Epithelial cell of esophagus (primary cell): Measurements from ENCODE around the gene SKI.

Experiments used
- DNase-seq: peaks from one replicate; pipeline ENCODE4 v3.0.0; 2010; ENCODE audit warnings: low read depth
- H3K4me3 ChIP-seq: 2 replicates; pipeline ENCODE4 v1.5.1; 2011; ENCODE audit warnings: mild to moderate bottlenecking, low read length, control low read depth
- CTCF ChIP-seq: IDR thresholded peaks from 2 replicates; pipeline ENCODE4 v1.5.1; 2011; ENCODE audit warnings: low read depth, mild to moderate bottlenecking, low read length, control low read depth, inconsistent platforms; ENCODE audit not compliant: insufficient read depth; ENCODE audit errors: missing control alignments

Gene SKI

DNA sequence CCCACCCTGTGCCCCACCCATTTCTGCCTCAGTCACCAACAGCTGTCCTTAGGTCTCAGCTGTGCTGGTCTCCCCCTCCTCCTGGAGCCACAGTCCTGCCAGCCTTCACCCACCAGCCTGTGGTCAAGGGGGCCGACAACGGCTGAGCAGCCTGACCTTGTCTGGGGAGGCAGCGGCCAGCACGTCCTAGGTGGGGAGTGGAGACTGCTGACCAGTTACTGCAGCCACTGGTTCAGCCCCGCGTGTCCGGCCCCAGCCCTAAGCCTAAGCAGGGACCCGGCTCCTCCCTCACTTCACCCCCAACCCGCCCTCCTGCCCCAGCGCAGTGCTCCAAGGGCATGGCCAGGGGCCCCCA lies 84.0 kb downstream of the SKI start:
- no peak for TF ChIP-seq CTCF
- no peak for DNase-seq
- no peak overlapping the region for H3K4me3 ChIP-seq

GRCh38 chr1:2312515-2313301 lies 84.6 kb downstream of the SKI start:
- TF ChIP-seq CTCF, result no peak
- H3K4me3 ChIP-seq, result no peak overlapping the region
- DNase-seq, result no peak

DNA sequence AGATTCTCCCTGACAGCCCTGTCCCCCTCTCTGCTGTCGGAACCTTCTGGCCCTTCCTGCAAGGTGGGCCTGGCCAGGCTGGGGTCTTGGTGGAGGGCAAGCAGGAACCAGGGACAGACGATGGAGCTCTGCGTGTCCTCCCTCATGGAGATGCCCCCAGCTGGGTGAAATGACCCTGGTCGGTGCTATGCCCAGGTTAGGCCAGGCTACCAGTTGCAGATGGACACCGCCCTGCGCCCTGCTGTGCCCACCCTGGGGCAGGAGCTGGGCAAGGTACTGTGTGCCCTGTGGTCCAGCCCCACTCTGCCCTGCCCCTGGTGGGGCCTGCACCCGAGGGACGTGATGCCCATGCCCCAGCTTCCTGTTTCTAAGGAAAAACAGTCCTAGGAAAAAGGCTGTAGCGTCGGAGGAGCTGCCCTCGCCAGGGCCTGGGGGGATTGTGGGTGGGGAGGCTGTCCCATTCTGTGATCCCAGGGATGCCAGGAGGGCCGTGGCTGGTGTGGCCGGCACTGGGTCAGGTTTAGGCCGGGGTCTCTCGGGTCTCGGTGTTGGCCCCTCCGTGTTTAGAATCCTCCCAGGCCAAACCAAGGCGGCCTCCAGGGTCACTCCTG lies 85.6 kb downstream of the SKI start:
- DNase-seq, result no peak
- H3K4me3 ChIP-seq, result no peak overlapping the region
- no peak for TF ChIP-seq CTCF

- no peak overlapping the region for H3K4me3 ChIP-seq
- no peak for TF ChIP-seq CTCF
- peak; percentile 30 for DNase-seq
These were observed 86.2 kb downstream of the SKI start for GRCh38 chr1:2314273-2314802.

DNA sequence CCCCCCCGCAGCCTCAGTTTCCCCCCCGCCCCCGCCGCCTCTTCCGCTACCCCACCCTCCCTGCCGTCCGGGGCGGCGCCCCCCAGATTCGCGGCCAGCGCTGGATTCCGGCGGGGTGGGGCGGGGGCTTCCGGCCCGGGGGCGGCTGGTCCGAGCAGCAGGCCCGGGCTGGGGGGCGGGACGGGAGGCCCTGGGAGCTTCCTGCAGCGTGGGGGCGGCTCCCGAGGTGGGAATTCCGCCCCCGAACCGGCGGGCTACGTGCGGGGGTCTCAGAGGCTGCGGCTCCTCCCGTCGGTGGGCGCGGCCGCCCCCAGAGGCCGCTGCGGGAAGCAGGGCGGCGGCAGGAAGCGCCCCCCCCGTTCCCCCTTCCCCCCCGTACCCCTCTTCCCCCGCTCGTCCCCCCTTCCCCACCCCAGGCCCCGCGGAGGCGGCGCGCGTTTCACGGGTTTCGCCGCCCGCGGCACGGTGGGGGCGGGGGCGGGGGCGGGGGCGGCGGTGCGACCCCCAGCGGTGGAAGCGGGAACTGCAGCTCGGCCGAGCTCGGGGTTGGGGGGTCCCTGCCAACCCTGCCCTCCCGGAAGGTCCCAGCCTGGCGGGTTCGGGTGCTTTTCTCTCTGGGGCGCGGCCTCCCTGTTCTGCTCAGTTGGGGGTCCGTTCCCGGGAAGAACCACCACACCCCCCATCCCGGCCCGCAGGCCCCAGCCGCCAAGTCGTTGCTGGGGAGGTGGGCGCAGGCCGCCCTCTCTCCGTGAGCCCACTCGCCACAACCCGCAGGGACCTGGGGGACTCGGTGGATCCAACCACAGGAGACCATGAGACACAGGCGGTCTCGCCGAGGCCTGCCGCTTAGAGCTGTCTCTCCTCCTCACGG lies 86.9 kb downstream of the SKI start:
- DNase-seq, result no peak
- TF ChIP-seq CTCF, result peak; percentile 52
- H3K4me3 ChIP-seq, result peak overlapping the region; percentile 35

DNA sequence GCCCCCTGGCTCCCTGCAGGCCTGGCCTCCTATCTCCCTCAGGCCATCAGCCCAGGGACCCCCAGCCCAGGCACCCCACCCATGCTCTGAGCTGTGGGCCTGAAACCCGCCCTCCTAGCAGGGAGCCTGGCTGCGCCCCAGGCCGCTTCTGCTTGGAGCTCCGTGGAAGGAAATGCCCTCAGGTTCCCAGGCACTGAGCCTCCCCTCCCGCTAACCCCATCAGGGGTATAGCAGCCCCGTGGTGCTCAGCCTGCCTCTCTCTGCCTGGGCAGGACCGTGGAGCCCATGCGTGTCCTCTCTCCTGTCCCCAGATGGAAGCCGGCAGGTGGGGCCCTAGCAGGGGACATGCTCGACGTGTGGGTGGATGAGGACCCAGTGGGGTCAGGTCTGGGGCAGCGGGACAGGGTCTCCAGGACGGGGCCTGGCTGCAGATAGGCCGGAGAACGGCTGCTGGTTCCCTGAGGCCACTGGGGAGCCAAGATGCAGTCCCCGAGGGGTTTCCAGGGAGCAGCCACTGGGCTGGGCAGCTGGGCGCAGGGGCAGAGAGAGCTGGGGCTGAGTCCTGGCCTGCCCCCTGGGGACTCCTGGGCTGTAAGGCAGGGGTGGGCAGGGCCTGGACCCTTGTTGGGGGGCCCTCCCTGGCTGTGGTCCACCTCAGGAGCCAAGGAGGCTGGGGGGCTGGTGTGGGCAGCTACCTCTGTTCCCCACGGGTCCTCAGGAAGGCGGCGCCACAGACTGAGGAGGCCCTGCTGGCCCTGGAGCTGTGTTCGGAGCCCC lies 87.7 kb downstream of the SKI start:
- no peak for DNase-seq
- no peak for TF ChIP-seq CTCF
- H3K4me3 ChIP-seq, result no peak overlapping the region
